HG02571 (cell line): Measurements from ENCODE around the gene CD177.
"Not testable (repeated sequence)": the region's sequence is repeated elsewhere in the genome, so short reads cannot be mapped to it uniquely, and the experiment has no call there.

ENCODE experiments used
- ATAC-seq: cut with Tn5 transposase; IDR thresholded peaks from one replicate; pipeline ENCODE4 v1.9.1; 2021; ENCODE audit warnings: mild to moderate bottlenecking, moderate library complexity; ENCODE audit not compliant: unreplicated experiment

The CD177 gene

DNA sequence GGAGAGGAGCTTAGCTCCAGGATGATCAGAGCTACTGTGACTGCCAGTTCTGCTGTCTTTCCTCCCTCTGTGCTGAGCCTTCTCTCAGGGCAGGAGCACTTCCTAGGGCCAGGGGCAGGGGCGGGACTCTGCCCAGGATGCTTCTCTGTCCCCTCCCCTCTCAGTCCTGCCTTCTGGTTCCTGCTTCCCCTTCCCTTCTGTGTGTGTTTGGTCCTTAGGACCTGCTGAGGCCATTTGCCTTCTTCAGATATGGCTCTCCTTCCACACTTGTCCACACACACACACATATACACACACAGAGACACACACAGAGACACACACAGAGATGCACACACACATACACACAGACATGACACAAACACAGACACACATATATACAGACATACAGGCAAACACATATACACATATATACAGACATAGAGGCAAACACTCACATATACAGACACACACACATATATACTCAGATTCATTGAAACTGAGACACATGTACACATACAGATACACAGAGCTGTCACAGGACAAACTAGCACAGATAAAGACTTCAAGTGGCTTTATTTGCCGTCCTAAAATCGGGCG lies 22.0 kb upstream of the CD177 start:
- ATAC-seq, result no peak

DNA sequence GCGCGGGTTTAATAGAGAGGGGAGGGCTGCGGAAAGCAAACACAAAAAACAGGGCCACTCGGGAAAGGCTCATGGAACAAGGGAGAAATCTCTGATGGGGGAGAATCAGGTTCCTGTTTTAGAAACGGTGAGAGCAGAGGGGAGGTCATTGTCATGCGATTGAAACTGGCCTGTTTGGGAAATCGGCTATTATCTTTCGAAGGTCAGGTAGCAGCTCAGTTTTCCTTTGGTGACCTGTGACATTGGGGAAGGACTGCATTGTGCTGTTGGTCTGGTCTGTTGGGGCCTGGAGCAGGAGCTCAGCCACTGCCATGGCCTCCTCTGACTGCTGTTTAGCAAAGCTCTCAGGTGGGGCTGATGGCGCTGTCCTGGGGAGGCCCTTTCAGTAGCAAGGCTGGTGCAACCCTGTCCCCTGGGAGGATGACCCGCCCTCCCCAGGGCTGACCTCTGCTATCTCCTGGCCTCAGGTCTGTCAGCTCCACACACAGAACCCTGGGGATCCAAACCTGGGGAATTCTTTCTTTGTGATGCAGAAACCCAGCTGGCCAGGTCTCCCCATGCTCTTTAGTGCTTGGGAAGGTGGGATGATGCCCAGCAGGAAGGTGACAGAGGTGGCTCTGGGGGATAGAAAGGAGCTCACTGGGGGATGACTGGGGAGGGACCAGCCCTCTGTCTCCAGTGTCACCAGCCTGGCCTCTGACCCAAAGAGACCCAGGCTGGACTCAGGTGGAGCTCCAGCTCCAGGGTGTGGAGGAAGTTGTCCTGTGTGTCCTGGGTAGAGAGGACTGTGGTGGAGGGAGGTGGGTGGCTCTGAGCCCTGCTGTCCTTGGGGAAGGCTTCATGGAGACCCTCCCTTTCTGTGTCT lies 21.2 kb upstream of the CD177 start:
- no peak for ATAC-seq

DNA sequence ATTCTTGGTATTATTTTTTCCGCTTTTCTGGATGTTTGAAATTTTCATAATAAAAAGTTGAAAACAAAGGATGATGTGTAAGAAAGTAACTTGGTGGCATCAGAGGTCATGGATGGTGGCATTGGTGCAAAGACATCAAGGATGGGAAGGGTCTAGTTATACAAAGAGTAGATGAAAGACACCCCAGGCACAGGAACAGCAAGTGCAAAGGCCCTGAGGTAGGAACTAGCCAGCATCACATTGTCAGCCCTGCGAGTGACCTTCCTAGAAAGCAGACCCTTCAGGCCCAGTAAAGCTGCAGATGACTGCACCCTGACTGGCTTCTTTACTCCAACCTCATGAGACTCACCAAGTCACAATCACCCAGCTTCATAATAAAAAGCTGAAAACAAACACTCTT lies 17.0 kb upstream of the CD177 start:
- not testable (repeated sequence) for ATAC-seq

DNA sequence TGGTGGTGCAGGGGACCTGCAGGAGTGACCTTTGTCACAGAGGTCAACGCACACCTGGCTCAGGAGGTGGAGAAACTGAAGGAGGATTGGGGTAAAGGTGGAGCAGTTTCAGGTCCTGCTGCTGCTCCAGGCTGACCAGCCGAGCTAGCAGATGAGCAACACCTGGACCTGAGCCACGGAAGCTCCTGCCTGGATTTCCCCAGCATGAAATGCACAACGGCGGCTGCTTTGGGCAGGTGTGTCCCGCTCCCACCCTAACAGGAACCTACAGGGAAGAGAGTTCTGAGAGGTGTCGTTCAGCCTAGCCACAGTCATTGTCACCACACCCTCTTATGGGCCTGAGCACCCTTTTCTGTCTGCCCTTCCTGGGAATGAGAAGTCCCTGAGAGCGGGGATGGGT lies 15.7 kb upstream of the CD177 start:
- ATAC-seq, result no peak

DNA sequence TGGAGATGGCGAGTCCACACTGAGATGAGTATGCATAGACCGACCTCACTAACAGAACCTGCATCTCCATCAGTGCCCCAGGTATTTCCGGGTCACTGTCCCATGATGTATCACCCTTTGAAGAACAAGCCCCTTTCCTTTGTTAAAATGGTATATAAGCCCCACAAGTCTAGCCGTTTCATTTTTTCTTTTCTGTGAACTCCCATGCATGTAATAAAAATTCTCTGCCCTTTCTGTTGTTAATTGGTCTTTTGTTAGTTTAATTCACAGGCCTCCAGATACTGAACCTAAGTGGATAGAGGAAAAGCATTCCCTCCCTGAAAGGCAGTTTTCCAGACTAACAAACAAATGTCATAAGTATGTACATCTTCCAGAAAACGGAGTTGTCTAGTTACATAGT lies 15.0 kb upstream of the CD177 start:
- no peak for ATAC-seq

DNA sequence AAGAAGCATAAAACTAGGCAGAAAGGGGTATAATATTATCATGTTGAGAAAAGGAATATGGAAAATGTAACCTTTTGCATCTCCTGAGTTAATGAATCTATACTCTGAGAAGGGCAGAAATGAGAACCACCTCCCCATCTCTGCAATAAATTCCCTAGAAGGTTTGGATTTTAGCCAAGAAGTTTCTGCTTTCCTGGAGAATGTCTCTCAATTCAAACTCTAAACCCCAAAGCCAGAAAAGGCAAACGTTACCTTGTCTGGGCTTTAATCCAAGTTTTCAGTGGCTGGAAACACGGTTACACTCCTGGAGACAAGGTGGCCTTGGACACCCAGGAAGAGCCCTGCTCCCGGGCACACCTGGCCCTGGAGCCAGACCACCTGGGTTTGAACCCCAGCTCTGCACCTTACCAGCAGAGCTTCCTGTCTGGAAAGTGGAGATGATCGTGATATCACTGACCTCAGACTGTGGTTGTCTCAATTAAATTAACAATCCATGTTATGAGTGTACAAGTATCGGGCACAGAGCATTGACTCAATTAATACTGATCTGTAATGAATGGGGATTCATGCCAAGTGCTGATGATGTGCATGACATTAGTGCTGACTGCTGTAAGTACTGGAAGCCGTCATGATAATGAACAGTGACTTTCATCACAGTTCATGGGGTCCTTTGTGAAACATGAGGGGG lies 14.1 kb upstream of the CD177 start:
- ATAC-seq, result not testable (repeated sequence)

DNA sequence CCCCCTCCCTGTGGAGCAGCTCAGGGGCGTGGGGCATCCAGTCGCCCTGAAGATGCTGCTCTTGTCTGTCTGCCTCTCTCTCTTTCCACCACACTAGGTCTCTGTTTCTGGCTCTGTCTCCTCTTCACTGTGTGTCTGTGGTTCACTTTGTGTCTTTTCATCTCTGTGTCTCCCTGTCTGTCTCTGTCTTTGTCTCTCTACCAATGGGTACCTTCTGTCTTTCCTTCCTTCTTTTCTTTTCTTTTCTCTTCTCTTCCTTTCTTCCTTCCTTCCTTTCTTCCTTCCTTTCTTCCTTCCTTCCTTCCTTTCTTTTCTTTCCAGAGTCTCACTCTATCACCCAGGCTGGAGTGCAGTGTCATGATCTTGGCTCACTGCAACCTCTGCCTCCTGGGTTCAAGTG lies 13.4 kb upstream of the CD177 start:
- not testable (repeated sequence) for ATAC-seq

DNA sequence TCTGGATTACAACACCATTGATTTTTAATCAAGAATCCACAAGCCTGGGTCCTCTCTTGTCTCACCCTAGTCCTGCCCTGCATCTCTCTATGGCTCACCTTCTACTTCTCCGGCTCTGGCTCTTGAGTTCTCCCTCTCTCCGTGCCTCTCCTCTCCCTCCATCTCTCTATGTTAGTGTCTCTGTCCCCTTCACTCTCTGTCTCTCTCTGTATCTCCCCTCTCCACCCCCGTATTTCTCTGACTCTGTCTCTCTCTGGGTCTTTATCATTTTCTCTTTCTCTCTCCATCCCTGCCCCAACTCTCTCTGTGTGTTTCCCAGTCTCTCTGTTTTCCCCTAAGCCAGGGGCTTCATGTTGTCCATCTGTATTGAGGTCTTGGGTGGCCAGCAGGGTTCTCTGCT lies 12.4 kb upstream of the CD177 start:
- not testable (repeated sequence) for ATAC-seq

DNA sequence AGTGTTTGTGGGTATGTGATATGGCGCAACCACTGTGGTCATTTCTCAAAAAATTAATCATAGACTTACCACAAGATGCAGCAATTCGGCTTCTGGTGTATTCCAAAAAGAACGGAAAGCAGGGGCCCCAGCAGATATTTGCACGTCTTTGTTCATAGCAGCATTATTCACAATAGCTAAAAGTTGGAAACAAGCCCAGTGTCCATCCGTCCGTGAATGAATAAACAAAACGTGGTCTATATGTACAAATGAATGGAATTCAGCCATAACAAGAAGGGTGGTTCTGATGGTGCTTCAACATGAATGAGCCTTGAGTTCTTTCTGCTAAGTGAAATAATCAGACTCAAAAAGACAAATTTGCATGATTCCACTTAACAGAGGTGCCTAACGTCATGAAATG lies 11.4 kb upstream of the CD177 start:
- ATAC-seq, result not testable (repeated sequence)

DNA sequence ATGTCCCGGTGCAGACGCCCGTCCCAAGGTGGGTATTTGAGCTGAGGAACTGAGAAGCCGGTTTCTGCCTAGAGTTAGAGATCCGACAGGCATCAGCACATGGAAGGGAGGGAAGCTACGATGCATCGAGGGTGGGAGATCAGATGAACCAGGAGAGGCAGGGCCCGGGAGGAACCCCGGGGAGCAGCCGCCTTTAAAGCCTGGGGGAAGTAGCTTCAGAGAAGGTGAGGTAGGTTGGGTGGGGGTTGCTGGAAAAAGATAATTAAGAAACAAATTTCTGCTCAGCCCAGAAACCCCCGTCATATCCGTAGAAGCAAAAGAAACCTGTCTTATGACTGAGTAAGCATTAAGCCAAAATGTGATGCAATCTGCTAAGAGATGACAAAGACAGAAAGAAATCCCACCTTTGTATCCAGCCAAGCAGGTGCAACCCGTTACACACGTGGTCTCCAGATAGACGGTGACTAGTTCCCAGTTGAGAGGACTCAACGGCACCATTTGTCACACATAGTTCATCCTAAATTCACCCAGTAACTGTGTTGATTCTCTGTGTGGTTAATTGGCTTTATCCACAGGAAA lies 9.1 kb upstream of the CD177 start:
- ATAC-seq, result not testable (repeated sequence)

DNA sequence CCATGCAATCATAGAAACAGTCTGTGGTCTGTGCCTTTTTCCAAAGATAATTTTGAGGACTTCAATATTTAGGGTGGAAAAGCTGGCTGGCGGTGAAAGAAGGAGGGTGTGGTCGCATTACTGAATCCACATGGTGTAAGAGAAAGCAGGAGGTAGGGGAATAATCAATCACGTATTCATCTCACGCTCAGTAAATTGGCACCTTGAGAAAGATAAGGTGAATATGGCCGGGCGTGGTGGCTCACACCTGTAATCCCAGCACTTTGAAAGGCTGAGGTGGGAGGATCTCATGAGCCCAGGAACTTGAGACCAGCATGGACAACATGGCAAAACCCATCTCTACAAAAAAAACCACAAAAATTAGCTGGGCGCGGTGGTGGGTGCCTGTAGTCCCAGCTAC lies 3.7 kb upstream of the CD177 start:
- ATAC-seq, result not testable (repeated sequence)

DNA sequence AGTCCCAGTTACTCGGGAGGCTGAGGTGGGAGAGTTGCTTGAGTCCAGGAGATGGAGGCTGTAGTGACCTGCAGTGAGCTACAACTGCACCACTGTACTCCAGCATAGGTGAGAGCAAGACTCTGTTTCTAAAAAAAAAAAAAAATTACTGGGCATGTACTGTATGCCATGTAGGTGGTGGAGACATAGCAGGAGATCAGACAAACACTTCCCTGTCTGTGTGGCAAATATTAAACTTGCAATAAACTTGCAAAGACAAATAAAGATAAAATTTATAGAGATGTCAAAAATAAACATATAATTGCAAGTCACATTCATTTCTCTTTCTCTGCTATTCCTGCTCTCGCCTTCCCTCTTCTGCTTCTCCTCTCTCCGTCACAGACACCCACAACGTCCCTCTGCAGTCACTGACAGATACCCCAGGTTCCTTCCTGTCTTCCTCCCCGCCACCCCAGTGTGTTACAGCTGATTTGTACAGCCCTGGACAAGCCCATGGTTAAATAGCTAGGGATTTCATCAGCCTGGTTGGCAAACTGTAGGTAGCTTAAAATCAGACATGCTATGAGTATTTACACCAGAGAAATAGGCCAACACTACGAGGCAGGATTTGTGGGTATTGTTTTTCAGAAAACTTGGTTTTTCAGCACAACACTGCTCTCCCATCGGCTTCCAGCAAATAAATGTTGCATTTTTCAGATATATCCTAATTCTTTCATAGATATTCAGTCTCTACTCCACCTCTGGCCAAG lies 1.3 kb upstream of the CD177 start:
- ATAC-seq, result no peak

DNA sequence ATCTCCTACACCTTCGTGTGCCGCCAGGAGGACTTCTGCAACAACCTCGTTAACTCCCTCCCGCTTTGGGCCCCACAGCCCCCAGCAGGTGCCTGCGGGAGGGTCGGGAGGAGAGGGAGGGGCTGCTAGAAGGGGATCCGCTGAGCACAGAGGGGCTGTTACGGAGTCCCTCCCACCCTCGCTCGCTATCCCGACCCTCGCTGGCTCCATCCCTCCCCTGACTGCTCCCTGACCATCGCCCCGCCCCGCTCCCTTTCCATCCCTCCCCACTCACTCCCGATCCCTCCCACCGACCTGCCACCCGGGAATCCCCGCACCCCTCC lies 780 bp downstream of the CD177 start:
- ATAC-seq, result no peak

DNA sequence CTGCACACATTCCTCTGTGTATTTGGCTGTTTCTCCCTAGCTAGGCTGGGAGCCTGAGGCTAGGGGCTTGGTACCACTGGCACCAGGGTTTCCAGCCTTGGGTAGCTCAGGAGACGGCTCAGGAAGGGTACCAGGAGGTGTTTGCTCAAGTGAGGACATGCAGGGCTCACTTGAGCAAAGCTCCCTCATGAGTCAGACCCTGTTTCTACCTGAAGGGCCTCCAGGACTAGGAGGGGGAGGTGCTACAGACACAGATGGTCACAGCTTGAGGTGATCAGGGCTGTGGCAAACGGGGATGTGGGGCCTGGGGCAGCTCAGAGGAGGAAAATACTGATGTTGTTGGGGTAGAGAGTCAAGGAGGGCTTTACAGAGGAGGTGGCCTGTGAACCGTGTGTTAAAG lies 3.3 kb downstream of the CD177 start:
- not testable (repeated sequence) for ATAC-seq

DNA sequence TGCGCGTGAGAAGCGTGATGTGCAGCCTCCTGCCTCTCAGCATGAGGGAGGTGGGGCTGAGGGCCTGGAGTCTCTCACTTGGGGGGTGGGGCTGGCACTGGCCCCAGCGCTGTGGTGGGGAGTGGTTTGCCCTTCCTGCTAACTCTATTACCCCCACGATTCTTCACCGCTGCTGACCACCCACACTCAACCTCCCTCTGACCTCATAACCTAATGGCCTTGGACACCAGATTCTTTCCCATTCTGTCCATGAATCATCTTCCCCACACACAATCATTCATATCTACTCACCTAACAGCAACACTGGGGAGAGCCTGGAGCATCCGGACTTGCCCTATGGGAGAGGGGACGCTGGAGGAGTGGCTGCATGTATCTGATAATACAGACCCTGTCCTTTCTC lies 8.7 kb downstream of the CD177 start:
- ATAC-seq, result no peak

DNA sequence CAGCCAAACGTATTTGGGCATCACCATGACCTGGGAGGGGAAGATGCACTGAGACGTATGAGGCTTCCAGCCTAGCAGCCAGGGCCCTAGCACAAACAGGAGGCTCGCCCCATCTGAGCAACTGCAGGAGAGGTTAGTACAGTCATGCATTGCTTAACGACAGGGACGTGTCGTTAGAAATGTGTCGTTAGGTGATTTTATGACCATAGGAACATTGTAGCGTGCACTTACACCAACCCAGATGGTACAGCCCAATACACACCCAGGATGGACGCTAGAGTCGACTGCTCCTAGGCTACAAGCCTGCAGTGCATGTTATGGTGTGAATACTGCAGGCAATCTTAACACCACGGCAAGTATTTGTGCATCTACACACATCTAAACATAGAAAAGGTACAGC lies 9.3 kb downstream of the CD177 start:
- no peak for ATAC-seq

DNA sequence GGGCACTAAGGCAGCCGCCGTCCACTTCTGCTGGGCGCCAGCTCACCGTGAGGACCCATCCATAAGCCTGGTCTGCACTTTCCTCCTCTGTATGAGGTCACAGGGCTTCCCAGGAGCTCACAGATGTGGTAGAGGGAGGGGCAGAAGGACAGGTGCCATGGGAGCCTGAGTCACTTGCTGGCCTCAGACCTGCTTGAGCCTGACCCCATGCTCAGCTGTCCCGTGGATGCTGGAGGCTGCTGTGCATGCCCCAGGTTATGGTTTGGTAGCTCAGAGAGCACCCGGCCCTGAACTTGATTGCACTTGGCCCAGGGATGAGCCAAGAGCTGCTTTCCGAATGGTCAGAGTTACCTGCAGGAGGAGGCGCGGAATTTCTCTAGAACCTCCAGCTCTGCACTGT lies 12.2 kb downstream of the CD177 start:
- ATAC-seq, result not testable (repeated sequence)

DNA sequence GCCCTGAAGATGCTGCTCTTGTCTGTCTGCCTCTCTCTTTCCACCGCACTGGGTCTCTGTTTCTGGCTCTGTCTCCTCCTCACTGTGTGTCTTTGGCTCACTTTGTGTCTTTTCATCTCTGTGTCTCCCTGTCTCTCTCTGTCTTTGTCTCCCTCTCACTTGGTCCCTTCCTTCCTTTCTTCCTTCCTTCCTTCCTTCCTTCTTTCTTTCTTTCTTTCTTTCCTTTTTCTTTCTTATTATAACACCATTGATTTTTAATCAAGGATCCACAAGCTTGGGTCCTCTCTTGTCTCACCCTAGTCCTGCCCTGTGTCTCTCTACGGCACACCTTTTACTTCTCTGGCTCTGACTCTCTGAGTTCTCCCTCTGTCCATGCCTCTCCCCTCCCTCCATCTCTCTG lies 14.3 kb downstream of the CD177 start:
- ATAC-seq, result no peak

DNA sequence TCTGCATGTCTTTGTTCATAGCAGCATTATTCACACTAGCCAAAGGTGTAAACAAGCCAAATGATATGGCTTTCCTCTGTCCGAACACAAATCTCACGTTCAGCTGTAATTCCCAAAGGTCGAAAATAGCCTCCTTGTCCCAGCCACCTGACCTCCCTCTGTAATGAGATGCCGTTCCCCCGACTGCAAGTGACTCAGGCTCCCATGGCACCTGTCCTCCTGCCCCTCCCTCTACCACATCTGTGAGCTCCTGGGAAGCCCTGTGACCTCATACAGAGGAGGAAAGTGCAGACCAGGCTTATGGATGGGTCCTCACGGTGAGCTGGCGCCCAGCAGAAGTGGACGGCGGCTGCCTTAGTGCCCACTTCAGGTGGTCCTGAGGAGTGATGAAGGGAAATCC lies 15.4 kb downstream of the CD177 start:
- not testable (repeated sequence) for ATAC-seq

DNA sequence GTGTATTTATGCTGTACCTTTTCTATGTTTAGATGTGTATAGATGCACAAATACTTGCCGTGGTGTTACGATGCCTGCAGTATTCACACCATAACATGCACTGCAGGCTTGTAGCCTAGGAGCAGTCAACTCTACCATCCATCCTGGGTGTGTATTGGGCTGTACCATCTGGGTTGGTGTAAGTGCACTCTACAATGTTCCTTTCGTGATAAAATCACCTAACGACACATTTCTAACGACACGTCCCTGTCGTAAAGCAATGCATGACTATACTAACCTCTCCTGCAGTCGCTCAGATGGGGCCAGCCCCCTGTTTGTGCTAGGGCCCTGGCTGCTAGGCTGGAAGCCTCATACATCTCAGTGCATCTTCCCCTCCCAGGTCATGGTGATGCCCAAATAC lies 18.4 kb downstream of the CD177 start:
- ATAC-seq, result no peak

DNA sequence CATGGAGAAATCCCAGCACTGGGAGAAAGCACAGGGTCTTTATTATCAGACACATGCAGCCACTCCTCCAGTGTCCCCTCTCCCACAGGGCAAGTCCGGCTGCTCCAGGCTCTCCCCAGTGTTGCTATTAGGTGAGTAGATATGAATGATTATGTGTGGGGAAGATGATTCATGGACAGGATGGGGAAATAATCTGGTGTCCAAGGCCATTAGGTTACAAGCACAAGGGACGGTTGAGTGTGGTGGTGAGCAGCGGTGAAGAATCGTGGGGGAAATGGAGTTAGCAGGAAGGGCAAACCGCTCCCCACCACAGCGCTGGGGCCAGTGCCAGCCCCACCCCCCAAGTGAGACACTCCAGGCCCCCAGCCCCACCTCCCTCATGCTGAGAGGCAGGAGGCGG lies 19.0 kb downstream of the CD177 start:
- no peak for ATAC-seq
